PC-3 (cell line): ENCODE data around the gene TRIM37. TPM values are rescaled to one million over a fixed set of nuclear protein-coding genes. Genes with fewer than 3 reads are reported as not detected.

Source experiments
- ATAC-seq: fragments of 200-7000 bp; cut with Tn5 transposase; 2 replicates; pipeline ENCODE4 v1.9.1; 2020; ENCODE audit warnings: mild to moderate bottlenecking, moderate library complexity
- BruUV-seq: library from RNA; stranded (reverse); fragments of 400-500 nt; replicated peaks from 2 replicates; lab custom pipeline; 2021; lab: Mats Ljungman, UMichigan
- CTCF ChIA-PET: fragments of 300-600 bp; sonication (Branson Sonifier 250); formaldehyde crosslinking; loops from one replicate; lab custom pipeline; 2022; ENCODE audit warnings: antibody characterized with exemption; lab: Charles Lee
- POLR2A ChIA-PET: fragments of 300-600 bp; sonication (Branson Sonifier 250); formaldehyde crosslinking; loops from one replicate; lab custom pipeline; 2022; ENCODE audit warnings: antibody characterized with exemption; ENCODE audit not compliant: unreplicated experiment; lab: Charles Lee
- DNase-seq: peaks from one replicate; pipeline ENCODE4 v3.0.0-alpha.2; 2015
- H2AFZ ChIP-seq: fragments of 300-600 bp; sonication (generic); 2 replicates; pipeline ENCODE4 v1.6.0; 2016; ENCODE audit warnings: antibody characterized with exemption, low read length
- H3F3A ChIP-seq: fragments of 300-600 bp; sonication (generic); one replicate; pipeline ENCODE4 v1.6.0; 2017; ENCODE audit warnings: antibody characterized with exemption, low read length, control low read depth, mild to moderate bottlenecking; ENCODE audit not compliant: unreplicated experiment
- H3K27ac ChIP-seq: fragments of 300-600 bp; sonication (generic); 2 replicates; pipeline ENCODE4 v1.5.1; 2016; ENCODE audit warnings: mild to moderate bottlenecking, low read length
- H3K27me3 ChIP-seq: fragments of 300-600 bp; sonication (generic); 2 replicates; pipeline ENCODE4 v1.6.1; 2016; ENCODE audit warnings: low read length, mixed read lengths
- H3K36me3 ChIP-seq: fragments of 300-600 bp; sonication (generic); 2 replicates; pipeline ENCODE4 v1.6.1; 2016; ENCODE audit warnings: low read depth, mixed run types, low read length, mixed read lengths
- H3K4me1 ChIP-seq: fragments of 300-600 bp; sonication (generic); 2 replicates; pipeline ENCODE4 v1.5.1; 2016; ENCODE audit warnings: low read length; ENCODE audit not compliant: insufficient read depth
- H3K4me2 ChIP-seq: fragments of 300-600 bp; sonication (generic); 2 replicates; pipeline ENCODE4 v1.6.0; 2016; ENCODE audit warnings: low read length
- H3K4me3 ChIP-seq: fragments of 300-600 bp; sonication (generic); 2 replicates; pipeline ENCODE4 v1.5.1; 2016; ENCODE audit warnings: mild to moderate bottlenecking, low read length, mixed read lengths
- H3K79me2 ChIP-seq: fragments of 300-600 bp; sonication (generic); 2 replicates; pipeline ENCODE4 v1.6.1; 2017; ENCODE audit warnings: low read length, mixed read lengths
- H3K9ac ChIP-seq: fragments of 300-600 bp; sonication (generic); 2 replicates; pipeline ENCODE4 v1.6.0; 2016; ENCODE audit warnings: mild to moderate bottlenecking, low read length
- H3K9me2 ChIP-seq: fragments of 300-600 bp; sonication (generic); replicated peaks from 2 replicates; pipeline ENCODE4 v1.6.1; 2016; ENCODE audit warnings: mixed run types, low read length, mixed read lengths
- H3K9me3 ChIP-seq: fragments of 300-600 bp; sonication (generic); 2 replicates; pipeline ENCODE4 v1.6.1; 2016; ENCODE audit warnings: low read length, mixed read lengths
- H4K20me1 ChIP-seq: fragments of 300-600 bp; sonication (generic); 2 replicates; pipeline ENCODE4 v1.6.1; 2016; ENCODE audit warnings: low read length, mixed read lengths
- EZH2 ChIP-seq: fragments of 300-600 bp; sonication (generic); IDR thresholded peaks from one replicate; pipeline ENCODE4 v1.6.1; 2017; ENCODE audit warnings: antibody characterized with exemption, mild to moderate bottlenecking, low read length; ENCODE audit not compliant: unreplicated experiment
- EZH2phosphoT487 ChIP-seq: fragments of 300-600 bp; sonication (generic); IDR thresholded peaks from 2 replicates; pipeline ENCODE4 v1.6.1; 2018; ENCODE audit warnings: mild to moderate bottlenecking, antibody characterized with exemption, low read length, borderline replicate concordance
- intact Hi-C: fragments of 100-400 bp; cut with micrococcal nuclease; formaldehyde crosslinking; loops from 2 replicates; pipeline ENCODE4 v1.9.0; 2023
- total RNA-seq: library from RNA; depleted of rRNA; stranded (reverse); fragments of >200 nt; gene quantifications from 2 replicates; pipeline ENCODE4 v1.2.3, GENCODE V29; 2014
- TF ChIP-seq, protein P1 (sequence below): fragments of 300-600 bp; sonication (generic); conservative IDR thresholded peaks from 2 replicates; pipeline ENCODE4 v1.5.1; 2017; ENCODE audit warnings: antibody characterized with exemption, low read depth, mild to moderate bottlenecking, low read length

TRIM37 gene
- total RNA-seq, 1 experiment from 2014 or later: 35.1 TPM

GRCh38 chr17:59018019-59018418, 88.7 kb downstream of the TRIM37 start:
- Histone ChIP-seq H3K79me2 (no peaks in the 10 kb centered on the region), H3K27ac (no peak overlapping the region), H3K4me1 (no peaks in the 10 kb centered on the region), H4K20me1 (no peaks in the 10 kb centered on the region), H3K9me2 (no peaks in the 10 kb centered on the region), H3F3A (no peaks in the 10 kb centered on the region), H3K4me2 (no peak overlapping the region), H3K36me3 (peaks cover 10% of the 10 kb centered on the region), H3K27me3 (no peaks in the 10 kb centered on the region), H3K9me3 (no peaks in the 10 kb centered on the region), H3K4me3 (no peak overlapping the region), H2AFZ (no peak overlapping the region), H3K9ac (no peak overlapping the region)
- no TSS peak for BruUV-seq
- intact Hi-C loops: no loop called here
- DNase-seq: no peak
- POLR2A ChIA-PET: interaction anchor here (0.6 to 0.7 kb wide), 2 partner anchors 108 to 386 kb away, joined by 6 to 8 read pairs; no protein-coding TSS in a partner anchor
- CTCF ChIA-PET: no interaction called here
- TF ChIP-seq EZH2 (no peak), EZH2phosphoT487 (no peak)
- TF ChIP-seq, protein P1, sequence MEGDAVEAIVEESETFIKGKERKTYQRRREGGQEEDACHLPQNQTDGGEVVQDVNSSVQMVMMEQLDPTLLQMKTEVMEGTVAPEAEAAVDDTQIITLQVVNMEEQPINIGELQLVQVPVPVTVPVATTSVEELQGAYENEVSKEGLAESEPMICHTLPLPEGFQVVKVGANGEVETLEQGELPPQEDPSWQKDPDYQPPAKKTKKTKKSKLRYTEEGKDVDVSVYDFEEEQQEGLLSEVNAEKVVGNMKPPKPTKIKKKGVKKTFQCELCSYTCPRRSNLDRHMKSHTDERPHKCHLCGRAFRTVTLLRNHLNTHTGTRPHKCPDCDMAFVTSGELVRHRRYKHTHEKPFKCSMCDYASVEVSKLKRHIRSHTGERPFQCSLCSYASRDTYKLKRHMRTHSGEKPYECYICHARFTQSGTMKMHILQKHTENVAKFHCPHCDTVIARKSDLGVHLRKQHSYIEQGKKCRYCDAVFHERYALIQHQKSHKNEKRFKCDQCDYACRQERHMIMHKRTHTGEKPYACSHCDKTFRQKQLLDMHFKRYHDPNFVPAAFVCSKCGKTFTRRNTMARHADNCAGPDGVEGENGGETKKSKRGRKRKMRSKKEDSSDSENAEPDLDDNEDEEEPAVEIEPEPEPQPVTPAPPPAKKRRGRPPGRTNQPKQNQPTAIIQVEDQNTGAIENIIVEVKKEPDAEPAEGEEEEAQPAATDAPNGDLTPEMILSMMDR: no peak
- no peak for ATAC-seq

GRCh38 chr17:59011975-59012374, 94.7 kb downstream of the TRIM37 start:
- no peaks in the 10 kb centered on the region for H3F3A ChIP-seq
- POLR2A ChIA-PET: no interaction called here
- TF ChIP-seq, protein P1: no peak
- TF ChIP-seq EZH2phosphoT487 (no peak), EZH2 (no peak)
- no peaks in the 10 kb centered on the region for H3K27me3 ChIP-seq
- BruUV-seq: no TSS peak
- H2AFZ ChIP-seq: no peak overlapping the region
- H3K4me3 ChIP-seq: no peak overlapping the region
- H3K79me2 ChIP-seq: no peaks in the 10 kb centered on the region
- H3K4me1 ChIP-seq: no peaks in the 10 kb centered on the region
- H3K9ac ChIP-seq: no peak overlapping the region
- CTCF ChIA-PET: no interaction called here
- peaks cover 23% of the 10 kb centered on the region for H3K36me3 ChIP-seq
- 0 out of 2 replicates have a peak, but pooled peaks cover 4% of the 10 kb centered on the region for H4K20me1 ChIP-seq
- DNase-seq: no peak
- no peaks in the 10 kb centered on the region for H3K9me2 ChIP-seq
- no peak for ATAC-seq
- intact Hi-C loops: no loop called here
- H3K4me2 ChIP-seq: no peak overlapping the region
- no peaks in the 10 kb centered on the region for H3K9me3 ChIP-seq
- H3K27ac ChIP-seq: no peak overlapping the region

- no peak for DNase-seq
- no peak overlapping the region for H3K27ac ChIP-seq
- no peak for ATAC-seq
- H3K27me3 ChIP-seq: no peaks in the 10 kb centered on the region
- CTCF ChIA-PET: no interaction called here
- intact Hi-C loops: no loop called here
- no peaks in the 10 kb centered on the region for H3K4me1 ChIP-seq
- H3K79me2 ChIP-seq: no peaks in the 10 kb centered on the region
- POLR2A ChIA-PET: interaction anchor here (0.6 kb wide), 1 partner anchor 1321 kb away, joined by 3 read pairs; no protein-coding TSS in a partner anchor
- TF ChIP-seq EZH2phosphoT487 (no peak), EZH2 (no peak)
- TF ChIP-seq, protein P1: no peak
- no peak overlapping the region for H3K9ac ChIP-seq
- no peak overlapping the region for H3K4me2 ChIP-seq
- H4K20me1 ChIP-seq: 0 out of 2 replicates have a peak, but pooled peaks cover 4% of the 10 kb centered on the region
- no peak overlapping the region for H3K4me3 ChIP-seq
- H3F3A ChIP-seq: no peaks in the 10 kb centered on the region
- no TSS peak for BruUV-seq
- no peaks in the 10 kb centered on the region for H3K9me2 ChIP-seq
- peaks cover 23% of the 10 kb centered on the region for H3K36me3 ChIP-seq
- H3K9me3 ChIP-seq: no peaks in the 10 kb centered on the region
- no peak overlapping the region for H2AFZ ChIP-seq
These were observed 96.7 kb downstream of the TRIM37 start for GRCh38 chr17:59010026-59010425.
